ENCODE data around the gene ZMAT5.

ZMAT5 gene, protein sequence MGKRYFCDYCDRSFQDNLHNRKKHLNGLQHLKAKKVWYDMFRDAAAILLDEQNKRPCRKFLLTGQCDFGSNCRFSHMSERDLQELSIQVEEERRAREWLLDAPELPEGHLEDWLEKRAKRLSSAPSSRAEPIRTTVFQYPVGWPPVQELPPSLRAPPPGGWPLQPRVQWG

DNA sequence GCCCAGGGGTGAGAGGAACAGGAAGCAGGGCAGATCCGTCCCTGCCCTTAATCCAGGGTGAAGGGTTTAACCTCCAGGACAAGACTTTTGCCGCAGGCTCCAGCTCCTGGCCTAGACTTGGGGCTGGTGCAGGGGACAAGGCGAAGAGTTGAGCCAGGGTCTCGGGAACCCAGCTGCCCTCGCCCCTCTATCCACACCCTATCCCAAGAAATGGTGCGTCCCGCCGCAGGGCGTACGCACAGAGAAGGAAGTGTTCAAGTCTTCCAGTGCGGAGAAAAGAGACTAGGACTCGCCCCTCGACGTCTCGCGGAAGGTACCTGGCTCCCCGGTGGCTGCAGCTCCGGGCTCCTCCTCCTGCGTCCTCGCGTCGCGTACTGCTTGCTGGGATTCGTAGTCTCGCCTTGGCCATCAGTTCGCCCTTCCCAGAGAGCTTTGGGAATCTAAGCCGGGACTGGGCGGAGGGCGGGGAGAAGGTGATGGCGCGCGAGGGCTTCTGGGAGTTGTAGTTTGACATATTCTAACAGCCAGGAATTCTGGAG, at the start of gene ZMAT5:
ZMAT5 (minus strand) TSS at position 376 of the 539 bp plus-strand sequence. CDS start 18,463 bp downstream, outside the sequence.
- peak; percentile 97 for DNase-seq

DNA sequence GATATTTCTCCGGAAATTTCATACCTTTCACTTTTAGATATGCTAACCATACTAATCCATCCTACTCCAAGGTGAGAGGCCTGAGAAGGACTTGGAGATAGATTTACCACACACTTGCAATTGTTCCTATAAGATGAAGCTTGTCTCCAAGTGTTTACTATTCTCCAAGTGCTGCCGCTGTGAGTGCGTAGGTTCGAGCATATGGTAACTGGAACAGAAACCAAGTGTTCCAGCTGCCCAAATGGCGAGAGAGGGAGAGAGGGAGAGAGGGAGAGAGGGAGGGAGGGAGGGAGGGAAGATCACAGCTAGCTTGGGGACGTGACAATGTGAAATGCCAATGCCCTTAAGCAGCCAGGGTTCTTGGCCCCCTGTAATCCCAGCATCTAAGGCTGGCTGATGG, 49.7 kb upstream of the ZMAT5 start:
- no peak for DNase-seq

DNA sequence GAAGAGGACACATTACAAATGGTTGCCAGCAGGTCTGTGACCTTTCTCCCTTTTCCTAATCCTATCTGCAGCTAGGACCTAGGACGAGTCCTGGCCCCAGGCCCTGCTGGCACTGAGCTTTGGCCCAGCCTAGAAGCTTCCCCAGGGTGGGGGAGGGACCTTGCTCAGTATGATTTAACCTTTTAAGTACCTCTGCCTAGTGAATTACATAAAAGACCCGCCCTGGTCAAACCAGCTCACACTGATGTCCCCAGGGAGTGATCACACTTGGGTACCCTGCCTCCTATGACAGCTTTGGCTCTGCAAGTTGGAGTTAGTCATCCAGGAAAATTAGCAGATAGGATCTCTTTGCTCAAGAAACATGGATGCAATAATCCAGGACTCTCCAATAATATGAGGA, 49.3 kb upstream of the ZMAT5 start:
- DNase-seq, result no peak

DNA sequence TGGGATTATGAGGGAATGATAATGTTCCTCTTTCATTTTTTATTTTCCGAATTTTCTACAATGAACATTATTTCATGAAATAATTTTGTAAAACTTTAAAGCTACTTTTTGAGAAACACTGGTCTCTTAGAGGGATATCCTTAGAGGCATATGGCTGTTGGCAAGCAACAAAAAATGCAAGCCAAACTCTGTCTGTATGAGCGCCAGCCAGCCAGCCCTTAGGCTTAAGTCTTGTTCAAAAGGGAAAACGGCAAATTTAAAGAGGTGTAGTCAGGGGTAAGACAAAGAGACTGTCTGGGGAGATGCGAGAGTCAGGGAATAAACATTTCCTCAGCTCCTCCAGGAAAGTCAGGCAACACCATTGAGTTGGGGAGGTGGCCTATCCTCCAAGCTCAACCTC, 48.8 kb upstream of the ZMAT5 start:
- DNase-seq, result no peak

DNA sequence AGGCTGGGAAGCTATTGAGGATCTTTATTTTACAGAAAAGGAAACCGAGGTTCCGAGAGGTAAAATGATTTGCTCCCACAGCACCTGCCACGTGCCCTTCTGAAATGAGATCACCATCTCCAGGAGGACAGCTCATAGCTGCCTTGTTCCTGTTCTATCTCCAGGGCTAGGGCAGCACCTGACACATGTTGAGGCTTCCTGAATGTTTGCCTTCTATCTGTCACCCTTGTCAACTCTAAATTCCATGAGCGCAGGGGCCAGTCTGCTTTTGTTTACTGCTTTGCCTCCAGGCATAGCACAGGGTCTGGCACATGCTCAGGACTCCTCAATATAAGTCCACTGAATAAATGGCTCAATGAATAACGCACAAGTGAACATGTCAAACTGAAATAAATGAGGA, 47.2 kb upstream of the ZMAT5 start:
- DNase-seq, result no peak

DNA sequence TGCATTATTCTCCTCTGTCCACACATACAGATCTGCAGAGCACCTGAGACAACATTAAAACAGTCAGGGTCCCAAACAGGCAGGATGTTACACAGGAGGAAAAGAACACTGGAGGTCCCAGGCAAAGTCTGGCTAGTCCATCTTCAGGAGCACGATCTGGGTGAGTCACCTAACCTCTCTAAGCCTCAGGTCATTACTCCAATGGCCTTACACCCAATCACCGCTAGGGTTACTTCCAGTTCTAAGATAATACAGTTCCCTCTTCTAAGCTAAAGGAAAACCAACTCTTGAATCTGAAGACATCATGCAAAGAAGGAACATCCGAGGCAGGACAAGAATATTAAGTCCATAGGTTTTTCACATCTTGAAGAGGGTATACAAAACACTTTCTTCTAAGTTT, 46.8 kb upstream of the ZMAT5 start:
- DNase-seq, result no peak

DNA sequence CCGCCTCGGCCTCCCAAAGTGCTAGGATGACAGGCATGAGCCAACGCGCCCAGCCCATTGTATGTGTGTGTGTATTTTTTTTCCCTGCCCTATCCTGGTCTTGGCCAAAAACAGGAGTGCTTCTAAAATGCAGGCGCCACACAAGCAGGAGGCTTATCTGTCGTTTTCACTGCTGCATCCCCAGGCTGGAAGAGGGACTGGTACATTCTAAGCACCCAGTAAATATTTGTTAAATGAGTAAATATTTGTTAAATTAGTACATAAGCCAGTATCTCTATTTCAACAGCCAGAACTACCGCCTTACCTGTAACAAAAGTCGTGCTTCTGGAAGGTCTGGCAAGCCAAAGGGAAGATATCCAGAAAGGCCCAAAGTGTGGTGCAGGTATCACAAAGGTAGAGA, 46.3 kb upstream of the ZMAT5 start:
- DNase-seq, result no peak

DNA sequence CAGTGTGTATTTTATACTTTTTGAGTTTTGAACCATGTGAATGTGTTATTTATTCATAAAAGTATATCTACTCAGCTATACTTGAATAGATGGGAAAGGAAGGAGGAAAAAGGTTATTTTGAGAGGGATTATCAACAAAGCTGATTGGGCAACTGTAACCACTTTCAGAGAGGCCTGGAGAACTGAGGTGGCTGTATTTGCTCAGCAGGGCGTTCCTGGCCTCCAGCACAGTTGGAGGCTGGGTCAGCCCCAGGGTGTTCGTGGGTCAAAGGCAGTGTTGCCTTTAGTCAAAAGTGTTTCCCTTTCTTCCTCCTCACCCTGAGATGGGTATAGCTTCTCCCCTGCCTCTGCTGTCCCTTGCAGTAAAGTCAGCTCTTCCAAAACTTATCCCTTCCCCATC, 44.6 kb upstream of the ZMAT5 start:
- no peak for DNase-seq

DNA sequence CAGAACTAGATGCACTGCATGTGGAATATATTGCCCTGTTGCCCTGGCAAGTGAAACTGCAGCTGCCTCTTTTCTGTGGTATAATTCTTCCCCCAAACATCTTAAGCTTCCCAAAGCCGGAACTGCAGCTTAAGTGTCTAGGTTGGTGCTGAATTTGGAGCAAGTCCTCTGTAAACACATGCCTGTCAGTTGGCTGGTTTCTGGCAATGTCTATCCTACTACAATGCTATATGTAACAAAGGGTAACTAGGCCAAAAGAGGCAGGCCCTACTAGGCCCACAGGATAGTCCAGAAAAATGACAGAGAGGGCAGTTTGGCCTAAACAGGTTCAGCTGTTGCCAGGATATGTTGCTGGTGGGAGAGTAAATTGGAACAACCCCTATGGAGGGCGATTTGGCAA, 43.4 kb upstream of the ZMAT5 start:
- DNase-seq, result no peak

DNA sequence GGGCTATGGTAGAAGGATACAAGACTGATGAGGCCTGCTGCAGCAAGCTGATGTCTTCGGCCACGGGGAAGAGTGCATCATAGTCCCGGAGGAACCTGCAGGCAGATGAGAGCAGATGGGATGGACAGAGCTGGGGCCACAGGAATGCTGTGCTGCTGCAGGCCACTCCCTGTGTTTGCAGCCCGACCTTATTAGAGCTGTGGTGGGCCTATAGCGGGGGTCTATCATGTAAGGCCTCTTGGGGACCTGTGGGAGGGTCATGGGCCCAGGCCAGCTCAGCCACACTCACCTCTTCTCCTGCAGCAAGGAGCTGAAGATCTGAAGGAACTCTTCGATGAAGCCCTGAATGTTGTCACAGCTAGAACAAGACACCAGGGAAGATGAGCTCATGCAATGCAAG, 39.4 kb upstream of the ZMAT5 start:
- DNase-seq, result no peak

DNA sequence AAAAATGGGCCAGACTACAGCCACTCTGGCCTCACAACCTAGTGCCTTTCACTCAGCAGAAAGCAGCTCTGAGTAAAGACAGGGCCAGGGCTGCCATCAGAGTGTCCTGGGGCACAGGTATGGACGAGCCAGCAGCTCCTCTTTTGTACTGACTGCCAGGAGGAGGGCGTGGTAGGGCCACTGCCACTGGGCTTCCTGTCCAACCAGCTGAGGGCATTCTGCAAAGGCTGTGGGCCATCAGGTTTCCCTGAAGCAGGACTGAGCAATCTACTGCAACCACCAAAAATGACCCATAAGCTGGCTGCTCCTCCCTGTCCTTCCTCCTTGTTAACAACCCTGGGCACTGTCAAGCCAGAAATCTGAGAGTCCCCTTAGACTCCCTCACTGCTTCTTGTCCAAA, 38.2 kb upstream of the ZMAT5 start:
- no peak for DNase-seq

DNA sequence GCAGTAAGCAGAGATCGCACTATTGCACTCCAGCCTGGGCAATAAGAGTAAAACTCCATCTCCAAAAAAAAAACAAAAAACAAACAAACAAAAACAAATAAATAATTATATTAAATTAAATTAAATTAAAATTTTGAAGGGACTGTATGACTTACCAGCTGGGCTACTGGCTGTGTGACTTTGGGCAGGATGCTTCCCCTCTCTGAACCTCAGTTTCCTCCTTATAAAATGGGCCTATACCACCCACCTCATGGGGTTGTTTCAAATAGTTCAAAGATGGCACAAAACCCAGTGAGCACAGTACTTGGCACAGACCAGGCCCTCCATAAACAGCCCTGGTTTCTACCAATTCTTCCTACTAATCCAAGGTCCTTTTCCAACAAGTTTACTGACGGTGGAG, 36.4 kb upstream of the ZMAT5 start:
- no peak for DNase-seq

DNA sequence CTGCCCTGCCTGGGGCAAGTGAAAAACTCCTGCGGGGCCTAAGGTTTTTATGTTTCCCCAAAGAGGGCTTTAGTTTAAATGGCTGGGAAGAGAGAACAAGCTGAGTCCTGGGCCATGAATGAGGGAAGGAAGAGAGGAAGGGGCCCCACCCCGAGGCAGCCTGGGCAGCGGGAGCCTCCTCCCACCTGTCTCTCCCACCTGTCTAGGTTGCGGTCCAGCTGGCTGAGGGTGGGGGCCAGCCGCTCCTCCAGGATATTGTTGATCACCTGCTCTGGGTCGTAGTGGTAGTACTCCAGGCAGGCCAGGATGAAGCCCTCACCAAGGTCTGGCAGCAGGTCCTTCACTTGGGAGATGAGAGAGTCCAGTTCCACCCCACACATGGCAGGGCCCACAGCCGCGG, 35.0 kb upstream of the ZMAT5 start:
- DNase-seq, result no peak

DNA sequence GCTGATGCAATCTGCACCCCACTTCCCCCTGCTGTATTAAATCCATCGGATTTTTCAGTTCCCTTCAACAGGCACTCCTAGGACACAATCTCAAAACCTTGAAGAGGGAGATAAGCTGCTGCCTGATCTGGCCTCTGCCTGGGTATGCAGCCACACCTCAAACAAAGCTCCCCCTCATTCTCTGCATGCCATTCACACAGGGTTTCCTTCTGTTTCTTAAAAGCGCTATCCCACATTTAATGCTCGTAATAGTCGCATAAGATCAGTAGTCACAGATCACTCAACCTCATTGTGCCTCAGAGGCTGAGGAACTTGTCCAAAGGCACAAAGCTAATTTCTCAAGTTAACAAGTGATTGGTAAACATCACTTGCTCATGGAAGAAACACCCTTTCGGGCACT, 34.3 kb upstream of the ZMAT5 start:
- no peak for DNase-seq

DNA sequence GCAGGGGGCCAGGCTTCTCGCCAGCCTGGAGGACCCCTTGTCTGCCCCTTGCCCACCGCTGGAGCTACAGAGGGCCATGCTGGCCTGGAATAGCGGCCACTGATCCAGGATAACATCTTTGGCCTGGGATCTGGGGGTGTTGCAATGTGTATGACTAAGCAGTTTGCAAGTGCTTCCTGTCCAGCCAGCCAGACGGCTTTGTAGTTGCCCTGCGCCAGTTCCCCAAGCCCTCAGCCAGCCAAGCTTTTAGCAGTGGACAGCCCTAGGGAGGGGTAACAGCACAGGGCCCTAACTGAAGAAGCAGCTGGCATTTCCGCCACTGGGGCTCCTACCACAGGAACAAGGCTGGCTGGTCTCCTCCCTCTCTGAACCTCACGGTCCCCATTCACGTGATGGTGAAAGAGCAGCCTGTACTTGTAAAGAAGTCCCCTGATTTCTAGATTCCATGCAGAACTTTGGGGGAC, 32.4 kb upstream of the ZMAT5 start:
- no peak for DNase-seq

DNA sequence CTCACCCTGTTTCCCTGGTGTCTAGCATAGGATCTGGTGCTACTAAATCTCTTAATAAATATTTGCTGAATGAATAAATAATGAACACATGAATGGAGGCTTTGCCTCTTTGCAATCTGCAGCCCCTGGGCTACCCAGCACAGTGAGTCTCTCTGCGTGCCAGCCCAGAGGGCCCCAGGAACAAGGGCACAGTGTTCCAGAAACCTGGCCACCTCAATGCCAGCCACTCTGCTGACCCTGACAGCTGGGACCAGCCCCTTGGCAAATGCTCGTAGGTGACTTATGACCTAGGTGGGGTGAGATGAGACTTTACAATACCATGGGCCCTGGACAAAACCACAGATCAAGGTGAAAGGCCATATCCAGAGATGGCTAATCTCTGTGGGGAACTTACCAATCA, 32.0 kb upstream of the ZMAT5 start:
- no peak for DNase-seq

DNA sequence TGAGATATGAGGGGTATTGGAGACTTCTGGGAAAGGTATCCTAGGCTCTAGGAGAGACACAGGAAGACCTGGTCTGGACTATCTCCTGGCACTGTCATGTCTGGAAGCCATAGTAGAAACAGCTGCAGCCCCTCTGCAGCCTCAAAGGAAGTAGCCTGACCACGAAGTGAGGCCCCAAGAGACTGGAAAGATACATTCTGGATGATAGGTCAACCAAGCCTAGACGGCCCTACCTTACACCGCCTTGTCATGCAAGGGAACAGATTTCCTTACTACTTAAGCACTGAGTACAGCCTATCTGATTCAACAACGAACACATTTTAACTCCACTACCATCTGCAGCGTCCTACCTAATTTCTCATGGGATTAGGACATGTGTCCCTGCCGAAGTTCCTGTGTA, 31.5 kb upstream of the ZMAT5 start:
- no peak for DNase-seq

DNA sequence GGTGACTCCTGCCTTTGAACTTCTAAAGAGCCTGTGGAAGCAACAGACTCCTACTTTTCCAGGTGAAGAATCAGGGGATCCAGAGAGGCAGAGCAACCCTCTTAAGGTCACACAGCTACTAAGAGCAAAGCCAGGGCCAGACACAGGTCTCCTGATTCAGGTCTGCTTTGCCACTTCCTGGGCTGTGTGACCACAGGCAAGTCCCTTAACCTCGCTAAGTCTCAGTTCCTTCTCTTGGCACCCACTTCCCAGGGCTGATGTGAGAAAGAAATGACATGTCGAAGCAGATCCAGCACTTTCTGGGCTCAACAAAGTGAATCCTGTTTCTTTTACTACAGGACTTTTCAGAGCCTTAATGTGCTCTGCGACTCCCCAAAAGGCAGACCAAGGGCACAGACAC, 30.5 kb upstream of the ZMAT5 start:
- DNase-seq, result no peak

DNA sequence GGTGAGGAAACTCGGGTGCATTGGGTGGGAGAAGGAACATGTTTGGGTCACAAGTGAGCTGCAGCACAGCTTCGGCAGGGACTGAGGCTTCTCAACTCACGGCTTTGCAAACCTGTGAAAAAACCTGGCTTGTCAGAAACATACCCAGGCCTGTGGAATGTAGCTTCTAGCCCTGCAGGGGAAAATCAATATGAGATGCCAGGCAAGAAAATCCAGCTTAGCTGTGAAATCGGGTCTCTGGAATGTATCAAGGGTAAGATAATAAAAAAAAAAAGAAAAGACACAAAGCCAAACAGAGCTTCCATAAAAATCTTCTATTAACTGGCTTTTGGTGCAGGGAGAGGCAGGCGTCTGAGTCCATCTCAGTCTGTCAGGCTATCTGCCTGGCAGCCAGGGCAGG, 28.9 kb upstream of the ZMAT5 start:
- no peak for DNase-seq

DNA sequence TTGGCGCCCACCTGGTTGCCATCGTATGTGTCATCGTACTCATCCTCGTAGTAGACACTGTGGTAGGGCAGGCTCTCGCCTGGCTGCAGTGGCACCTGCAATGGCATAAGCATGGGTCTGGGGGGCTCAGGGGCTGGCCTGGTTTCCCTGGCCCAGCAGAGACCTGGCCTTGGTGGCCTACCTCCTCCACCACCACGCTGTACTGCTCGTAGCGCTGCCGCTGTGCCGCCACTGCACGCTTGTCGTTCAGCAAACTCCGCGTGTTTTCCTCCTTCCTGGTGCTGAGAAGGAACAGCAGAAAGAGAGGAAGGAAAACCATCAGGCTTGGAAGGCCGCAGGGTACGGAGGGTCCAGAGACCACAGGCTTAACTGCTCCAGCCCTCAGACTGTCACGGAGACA, 26.6 kb upstream of the ZMAT5 start:
- DNase-seq, result no peak

DNA sequence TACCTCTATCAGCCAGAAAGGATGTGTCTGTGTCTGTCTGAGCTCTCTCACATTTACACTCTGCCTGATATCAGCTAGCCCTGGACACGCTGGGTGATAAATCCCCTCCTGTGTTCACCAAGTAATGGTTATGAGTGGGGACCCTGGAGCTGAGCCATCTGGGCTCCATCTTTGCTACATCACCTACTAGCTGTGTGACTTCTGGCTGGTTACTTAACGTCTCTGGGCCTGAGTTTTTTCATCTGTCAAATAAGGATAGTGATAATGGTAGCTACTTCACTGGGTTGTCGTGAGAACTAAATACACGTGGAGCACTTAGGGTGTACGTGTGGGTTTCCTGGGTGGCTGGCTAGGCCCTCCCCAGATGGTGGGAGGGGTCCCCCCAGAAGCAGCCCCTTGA, 23.3 kb upstream of the ZMAT5 start:
- DNase-seq, result no peak

DNA sequence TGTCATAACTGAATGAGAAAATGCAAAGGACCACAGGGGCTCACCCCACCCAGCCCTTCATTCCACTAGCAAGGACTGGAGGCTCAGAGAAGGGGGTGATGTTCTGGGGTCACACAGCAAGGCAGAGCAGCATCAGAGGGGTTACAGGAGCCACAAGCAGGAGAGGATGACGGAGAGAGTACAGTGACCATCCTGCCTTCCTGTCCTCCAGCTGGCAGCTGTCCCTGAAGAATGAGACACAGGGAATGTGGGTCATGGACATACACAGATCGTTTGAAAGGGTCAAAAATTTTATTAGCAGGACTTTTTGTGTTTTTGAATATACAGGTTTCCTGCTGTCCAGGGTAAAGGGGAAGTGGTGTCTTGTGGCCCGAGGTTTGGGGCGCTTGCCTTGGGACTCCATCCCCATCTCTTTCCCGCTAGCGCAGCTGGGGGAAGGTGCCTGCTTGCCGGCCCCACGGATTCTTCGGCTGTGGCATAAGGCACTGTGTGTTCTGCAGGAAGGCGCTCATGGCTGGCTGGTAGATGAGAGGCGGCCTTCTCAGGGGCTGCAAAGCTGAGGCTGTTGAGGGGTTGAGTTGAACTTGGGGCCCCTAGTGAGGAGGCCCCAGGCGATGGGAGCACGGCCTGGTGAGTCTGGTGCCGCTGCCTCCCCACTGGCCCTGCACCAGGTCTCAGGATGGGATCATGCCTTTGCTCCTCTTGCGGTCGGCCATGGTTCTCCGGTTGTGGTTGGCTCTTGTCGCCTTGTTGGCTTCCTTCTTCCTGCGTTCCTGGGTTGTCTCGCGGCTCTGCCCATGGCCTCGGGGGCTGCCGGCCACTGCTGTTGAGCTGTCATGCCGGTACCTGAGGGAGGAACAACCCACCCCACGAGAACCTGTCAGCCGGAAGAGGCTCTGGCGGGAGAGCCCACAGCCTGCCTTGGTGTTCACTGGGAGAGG, 21.8 kb upstream of the ZMAT5 start:
- DNase-seq, result no peak

DNA sequence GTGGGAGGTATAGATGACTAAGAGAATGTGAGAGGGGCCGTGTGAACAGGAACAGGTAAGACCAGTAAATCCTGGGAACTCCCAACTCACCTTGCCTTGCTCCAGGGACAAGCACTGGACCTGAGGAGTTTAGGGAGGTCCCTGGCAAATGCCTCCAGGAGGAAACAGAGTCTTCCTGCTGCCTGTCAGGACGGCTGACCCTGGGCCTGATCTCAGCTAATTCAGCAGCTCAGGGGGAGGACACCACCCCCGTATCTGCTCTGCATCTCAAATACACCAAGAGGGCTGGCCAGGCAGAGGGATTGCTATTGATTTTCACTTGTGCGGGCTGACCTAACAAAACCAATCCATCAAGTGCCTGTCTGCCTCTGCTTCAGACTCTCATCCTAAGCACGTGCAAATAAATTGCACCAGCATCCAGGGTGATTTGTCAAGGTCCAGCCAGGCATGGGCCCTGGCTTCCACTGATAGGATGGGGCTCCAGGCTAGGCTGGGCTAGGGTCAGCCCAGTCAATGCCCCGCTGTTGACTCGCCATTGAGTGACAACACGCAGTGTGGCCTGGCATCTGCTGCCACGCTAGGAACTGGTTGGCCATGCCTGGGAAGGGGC, 20.7 kb upstream of the ZMAT5 start:
- no peak for DNase-seq

DNA sequence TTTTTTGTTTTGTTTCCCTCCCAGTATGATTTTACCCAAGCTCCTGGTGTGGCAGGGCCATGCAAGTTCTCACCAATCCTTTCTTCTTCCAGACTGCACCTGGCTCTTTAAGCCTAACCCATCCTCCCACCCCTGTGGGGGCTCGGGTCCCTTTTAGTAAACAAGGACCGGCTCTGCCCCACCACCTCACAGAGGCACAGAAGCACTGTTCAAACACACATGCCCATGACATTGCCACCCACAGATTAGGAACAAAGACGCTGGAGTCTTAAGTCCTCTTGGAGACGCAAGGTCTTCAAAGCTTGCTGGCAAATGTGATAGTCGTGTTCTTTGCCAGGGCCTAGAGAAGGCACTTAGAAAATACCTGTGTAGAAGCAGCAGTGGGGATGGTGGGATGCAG, 19.2 kb upstream of the ZMAT5 start:
- no peak for DNase-seq
